ENCODE measurements around the gene CAST.

CAST gene

DNA sequence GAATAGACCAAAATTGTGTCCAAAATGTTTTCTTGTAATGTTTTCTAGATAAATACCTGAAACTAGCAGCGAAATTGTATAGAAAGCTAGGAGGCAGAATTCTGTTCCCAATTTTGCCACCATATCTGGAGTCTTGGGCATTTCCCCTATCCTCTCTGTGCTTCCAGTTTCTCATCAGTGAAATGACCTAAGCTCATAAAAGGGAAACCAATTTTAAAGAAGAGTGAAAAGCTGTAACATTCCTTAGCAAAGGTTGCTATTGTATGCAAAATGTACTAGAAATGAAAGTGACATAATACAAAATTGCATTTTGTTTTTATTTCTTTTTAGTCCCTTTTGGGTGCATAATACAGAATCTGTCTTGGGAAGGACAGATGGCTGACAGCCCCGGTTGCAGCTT, 36.8 kb upstream of the CAST start:
- peak; percentile 76 for TF ChIP-seq PRDM1 (tag by site-specific recombination; IDR thresholded peaks at IDR 0.05)
- no peak for TF ChIP-seq EGR2 (tag by site-specific recombination; IDR thresholded peaks at IDR 0.05; ENCODE audit: low read depth)
- peaks cover 8% of the 10 kb centered on the region for H3K4me1 ChIP-seq (ENCODE audit: control insufficient read depth, insufficient read depth, low read length)
- no peaks in the 10 kb centered on the region for H3K36me3 ChIP-seq (ENCODE audit: control insufficient read depth in 2 of 2, insufficient read depth in 1 of 2, low read length in 2 of 2)
- no peaks in the 10 kb centered on the region for H3K9me3 ChIP-seq (ENCODE audit: control insufficient read depth, insufficient read depth, low read depth, low read length)
- H3K27ac ChIP-seq (ENCODE audit: extremely low read depth, low read depth, low read length): no peak overlapping the region
- H3K4me3 ChIP-seq (ENCODE audit: low read depth, low read length): no peak overlapping the region
- CTCF ChIA-PET: interaction anchor here (0.5 to 1.2 kb wide), 2 partner anchors 11 to 589 kb away, joined by 3 to 5 read pairs; no protein-coding TSS in a partner anchor
- POLR2A ChIA-PET: no interaction called here

DNA sequence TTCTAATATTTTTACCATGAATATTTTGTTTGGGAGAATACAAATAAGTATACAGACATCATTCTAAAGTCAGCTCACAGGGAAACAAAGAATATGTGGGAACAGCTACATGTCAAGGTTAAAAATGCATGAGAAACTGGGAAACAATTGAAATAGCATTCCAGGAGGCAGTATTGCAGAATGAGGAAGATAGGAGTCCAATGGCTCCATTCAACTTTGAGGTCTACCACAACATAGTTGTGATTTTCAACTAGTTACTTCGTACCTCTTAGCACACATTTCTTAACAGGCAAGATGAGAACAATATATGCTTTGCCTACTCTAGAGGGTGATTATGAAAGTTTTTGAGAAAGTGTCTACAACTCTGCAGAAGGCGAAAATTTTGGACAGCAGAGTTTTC, 35.2 kb upstream of the CAST start:
- Histone ChIP-seq H3K4me1 (ENCODE audit: control insufficient read depth, insufficient read depth, low read length) (peaks cover 8% of the 10 kb centered on the region), H3K36me3 (ENCODE audit: control insufficient read depth in 2 of 2, insufficient read depth in 1 of 2, low read length in 2 of 2) (no peaks in the 10 kb centered on the region), H3K9me3 (ENCODE audit: control insufficient read depth, insufficient read depth, low read depth, low read length) (no peaks in the 10 kb centered on the region), H3K4me3 (ENCODE audit: low read depth, low read length) (no peak overlapping the region), H3K27ac (ENCODE audit: extremely low read depth, low read depth, low read length) (no peak overlapping the region)
- ChIA-PET POLR2A (no interaction called here), CTCF (interaction anchor here (1.6 kb wide), 1 partner anchor 12 kb away, joined by 6 read pairs; no protein-coding TSS in a partner anchor)
- TF ChIP-seq KLF16 (tag by site-specific recombination; IDR thresholded peaks at IDR 0.05) (no peak), ZNF701 (tag by site-specific recombination; IDR thresholded peaks at IDR 0.05) (no peak)

DNA sequence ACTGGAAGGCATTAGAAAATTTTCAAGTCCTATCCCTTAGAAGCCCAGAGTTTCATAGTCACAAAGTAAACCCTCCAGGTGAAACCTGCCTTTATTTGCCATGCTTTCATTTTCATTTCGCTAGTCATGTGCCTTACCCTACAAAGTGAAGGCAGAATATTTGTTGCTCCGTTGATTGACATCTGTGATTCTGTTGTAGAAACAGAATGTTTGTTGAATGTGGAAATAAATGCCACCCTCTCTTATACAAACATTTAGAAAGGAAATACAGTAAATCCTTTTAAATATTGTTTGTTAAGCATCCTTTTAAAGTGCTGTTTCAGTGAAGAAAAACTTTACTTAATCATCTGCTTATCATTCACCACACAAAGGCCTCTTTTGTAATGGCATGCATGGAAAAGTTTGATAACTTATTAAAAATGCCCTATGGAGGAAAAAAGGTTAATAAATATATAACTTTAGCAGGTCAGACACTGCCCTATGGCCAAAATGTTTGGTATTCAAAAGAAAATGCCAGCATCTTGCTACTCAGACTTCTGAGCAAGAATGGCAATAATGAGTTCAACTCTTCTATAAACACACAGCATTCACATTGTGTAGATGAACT, 34.3 kb upstream of the CAST start:
- Histone ChIP-seq H3K36me3 (ENCODE audit: control insufficient read depth in 2 of 2, insufficient read depth in 1 of 2, low read length in 2 of 2) (no peaks in the 10 kb centered on the region), H3K4me3 (ENCODE audit: low read depth, low read length) (no peak overlapping the region), H3K4me1 (ENCODE audit: control insufficient read depth, insufficient read depth, low read length) (peaks cover 8% of the 10 kb centered on the region), H3K27ac (ENCODE audit: extremely low read depth, low read depth, low read length) (no peak overlapping the region), H3K9me3 (ENCODE audit: control insufficient read depth, insufficient read depth, low read depth, low read length) (no peaks in the 10 kb centered on the region)
- ChIA-PET POLR2A (no interaction called here), CTCF (interaction anchor here (0.9 to 1.6 kb wide), 2 partner anchors 13 to 461 kb away, joined by 4 to 6 read pairs; no protein-coding TSS in a partner anchor)
- TF ChIP-seq ZNF335 (tag by site-specific recombination; conservative IDR thresholded peaks at IDR 0.05): no peak

DNA sequence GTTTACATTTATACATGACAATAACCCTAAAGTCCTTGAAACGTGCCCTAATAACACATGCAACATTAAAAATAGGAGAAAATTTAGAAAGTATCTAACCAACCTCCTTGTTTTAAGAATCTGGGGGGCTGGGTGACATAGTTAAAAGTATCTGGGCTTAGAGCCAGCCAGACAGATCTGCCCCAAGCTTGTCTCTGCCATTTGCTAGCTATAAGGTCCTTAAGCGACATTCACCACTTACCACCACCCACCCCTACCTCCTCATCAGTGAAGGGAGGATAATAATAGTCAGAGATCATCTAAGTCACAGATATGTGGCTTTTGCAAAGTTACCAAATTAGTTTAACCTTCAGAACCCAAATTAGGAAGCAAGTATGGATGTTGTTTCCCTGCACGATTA, 33.8 kb upstream of the CAST start:
- Histone ChIP-seq H3K9me3 (ENCODE audit: control insufficient read depth, insufficient read depth, low read depth, low read length) (no peaks in the 10 kb centered on the region), H3K4me1 (ENCODE audit: control insufficient read depth, insufficient read depth, low read length) (peaks cover 8% of the 10 kb centered on the region), H3K4me3 (ENCODE audit: low read depth, low read length) (no peak overlapping the region), H3K36me3 (ENCODE audit: control insufficient read depth in 2 of 2, insufficient read depth in 1 of 2, low read length in 2 of 2) (no peaks in the 10 kb centered on the region), H3K27ac (ENCODE audit: extremely low read depth, low read depth, low read length) (no peak overlapping the region)
- ChIA-PET CTCF (interaction anchor here (0.6 to 0.9 kb wide), 2 partner anchors 261 to 460 kb away, joined by 3 to 4 read pairs; no protein-coding TSS in a partner anchor), POLR2A (no interaction called here)
- TF ChIP-seq, protein P1, sequence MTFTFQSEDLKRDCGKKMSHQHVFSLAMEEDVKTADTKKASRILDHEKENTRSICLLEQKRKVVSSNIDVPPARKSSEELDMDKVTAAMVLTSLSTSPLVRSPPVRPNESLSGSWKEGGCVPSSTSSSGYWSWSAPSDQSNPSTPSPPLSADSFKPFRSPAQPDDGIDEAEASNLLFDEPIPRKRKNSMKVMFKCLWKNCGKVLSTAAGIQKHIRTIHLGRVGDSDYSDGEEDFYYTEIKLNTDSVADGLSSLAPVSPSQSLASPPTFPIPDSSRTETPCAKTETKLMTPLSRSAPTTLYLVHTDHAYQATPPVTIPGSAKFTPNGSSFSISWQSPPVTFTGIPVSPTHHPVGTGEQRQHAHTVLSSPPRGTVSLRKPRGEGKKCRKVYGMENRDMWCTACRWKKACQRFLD (tag by site-specific recombination; IDR thresholded peaks at IDR 0.05): no peak
- TF ChIP-seq ZNF266 (tag by site-specific recombination; IDR thresholded peaks at IDR 0.05; ENCODE audit: low read depth): no peak
- no peak for TF ChIP-seq ZNF24 (tag by site-specific recombination; IDR thresholded peaks at IDR 0.05)
- TF ChIP-seq ZNF248 (tag by site-specific recombination; IDR thresholded peaks at IDR 0.05): no peak
- TF ChIP-seq ZNF23 (tag by site-specific recombination; IDR thresholded peaks at IDR 0.05; ENCODE audit: borderline replicate concordance): no peak
- TF ChIP-seq ZNF561 (tag by site-specific recombination; IDR thresholded peaks at IDR 0.05; ENCODE audit: borderline replicate concordance): no peak
- TF ChIP-seq ZNF138 (tag by site-specific recombination; IDR thresholded peaks at IDR 0.05; ENCODE audit: borderline replicate concordance): no peak
- TF ChIP-seq ZSCAN23 (tag by site-specific recombination; IDR thresholded peaks at IDR 0.05): no peak
- TF ChIP-seq ZNF37A (tag by site-specific recombination; IDR thresholded peaks at IDR 0.05): no peak
- TF ChIP-seq ZNF391 (tag by site-specific recombination; IDR thresholded peaks at IDR 0.05; ENCODE audit: borderline replicate concordance, low read depth): no peak

Measured in HEK293 (cell line).